ENCODE results near the gene MMP19.

The MMP19 gene

DNA sequence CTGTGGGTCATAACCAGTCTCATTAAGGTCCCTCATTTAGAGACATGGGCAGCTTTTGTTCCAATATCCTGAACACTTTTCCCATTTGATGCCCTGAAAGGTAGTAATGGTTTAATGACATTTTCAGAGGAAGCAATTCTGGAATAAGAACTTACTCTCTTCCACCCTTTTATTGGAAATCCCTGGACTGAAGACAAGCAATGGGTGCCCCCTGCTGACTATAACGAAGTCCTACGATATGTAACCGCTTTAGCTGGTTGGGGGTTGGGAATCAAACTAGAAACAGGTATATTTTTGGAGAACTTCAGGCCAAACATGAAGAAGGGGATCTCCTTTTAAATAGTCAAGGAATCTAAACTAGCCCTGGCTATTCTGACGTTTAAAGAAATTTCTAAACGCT lies 45.7 kb downstream of the MMP19 start:
- TF ChIP-seq, protein P1, sequence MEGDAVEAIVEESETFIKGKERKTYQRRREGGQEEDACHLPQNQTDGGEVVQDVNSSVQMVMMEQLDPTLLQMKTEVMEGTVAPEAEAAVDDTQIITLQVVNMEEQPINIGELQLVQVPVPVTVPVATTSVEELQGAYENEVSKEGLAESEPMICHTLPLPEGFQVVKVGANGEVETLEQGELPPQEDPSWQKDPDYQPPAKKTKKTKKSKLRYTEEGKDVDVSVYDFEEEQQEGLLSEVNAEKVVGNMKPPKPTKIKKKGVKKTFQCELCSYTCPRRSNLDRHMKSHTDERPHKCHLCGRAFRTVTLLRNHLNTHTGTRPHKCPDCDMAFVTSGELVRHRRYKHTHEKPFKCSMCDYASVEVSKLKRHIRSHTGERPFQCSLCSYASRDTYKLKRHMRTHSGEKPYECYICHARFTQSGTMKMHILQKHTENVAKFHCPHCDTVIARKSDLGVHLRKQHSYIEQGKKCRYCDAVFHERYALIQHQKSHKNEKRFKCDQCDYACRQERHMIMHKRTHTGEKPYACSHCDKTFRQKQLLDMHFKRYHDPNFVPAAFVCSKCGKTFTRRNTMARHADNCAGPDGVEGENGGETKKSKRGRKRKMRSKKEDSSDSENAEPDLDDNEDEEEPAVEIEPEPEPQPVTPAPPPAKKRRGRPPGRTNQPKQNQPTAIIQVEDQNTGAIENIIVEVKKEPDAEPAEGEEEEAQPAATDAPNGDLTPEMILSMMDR (IDR thresholded peaks at IDR 0.05; ENCODE audit: low read depth, low read length, missing control alignments): peak; percentile 65
- in situ Hi-C loops (cut with HindIII; ENCODE audit: low sequenced_read_pairs): no loop called here
- peak; percentile 37 for DNase-seq (ENCODE audit: low read depth)
- no peak overlapping the region for H3K4me3 ChIP-seq (ENCODE audit: low read depth, low read length)

DNA sequence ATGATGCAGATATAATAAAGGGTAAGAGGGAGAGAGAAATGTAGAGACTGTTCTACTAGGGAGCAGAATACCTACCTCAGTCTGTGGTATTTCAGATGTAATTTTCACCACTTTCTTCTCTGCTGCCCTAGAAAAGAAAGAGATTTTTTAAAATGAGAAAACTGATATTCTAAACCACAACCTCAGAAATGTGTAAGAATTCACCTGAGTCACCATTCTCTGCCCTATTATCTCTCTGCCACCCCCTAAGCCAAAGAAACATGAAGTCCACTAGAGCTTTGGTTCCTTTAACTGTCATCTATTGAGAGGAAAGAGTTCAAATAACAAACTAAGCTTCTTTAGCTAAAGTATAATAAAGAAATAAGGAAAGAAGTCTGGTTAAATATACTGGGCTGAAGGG lies 46.8 kb downstream of the MMP19 start:
- H3K4me3 ChIP-seq (ENCODE audit: low read depth, low read length): no peak overlapping the region
- TF ChIP-seq, protein P1 (IDR thresholded peaks at IDR 0.05; ENCODE audit: low read depth, low read length, missing control alignments): no peak
- in situ Hi-C loops (cut with HindIII; ENCODE audit: low sequenced_read_pairs): no loop called here
- no peak for DNase-seq (ENCODE audit: low read depth)

DNA sequence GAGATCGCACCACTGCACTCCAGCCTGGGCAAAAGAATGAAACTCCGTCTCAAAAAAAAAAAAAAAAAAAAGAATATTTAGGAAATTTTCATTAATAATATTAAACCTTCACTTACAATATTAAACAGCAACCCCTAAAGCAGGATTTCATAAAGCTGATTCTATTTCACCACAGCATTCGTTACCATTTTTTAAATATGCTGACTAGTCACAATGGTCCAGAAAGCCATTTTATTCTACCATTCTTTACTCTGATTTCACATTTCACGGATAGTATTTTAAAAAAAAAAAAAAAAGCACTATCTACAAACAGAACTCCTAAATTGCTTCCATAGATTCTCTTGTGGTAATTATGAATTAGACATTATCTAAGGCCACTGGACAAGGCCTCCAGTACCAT lies 52.8 kb downstream of the MMP19 start:
- TF ChIP-seq, protein P1 (IDR thresholded peaks at IDR 0.05; ENCODE audit: low read depth, low read length, missing control alignments): no peak
- H3K4me3 ChIP-seq (ENCODE audit: low read depth, low read length): no peak overlapping the region
- DNase-seq (ENCODE audit: low read depth): no peak
- in situ Hi-C loops (cut with HindIII; ENCODE audit: low sequenced_read_pairs): no loop called here

DNA sequence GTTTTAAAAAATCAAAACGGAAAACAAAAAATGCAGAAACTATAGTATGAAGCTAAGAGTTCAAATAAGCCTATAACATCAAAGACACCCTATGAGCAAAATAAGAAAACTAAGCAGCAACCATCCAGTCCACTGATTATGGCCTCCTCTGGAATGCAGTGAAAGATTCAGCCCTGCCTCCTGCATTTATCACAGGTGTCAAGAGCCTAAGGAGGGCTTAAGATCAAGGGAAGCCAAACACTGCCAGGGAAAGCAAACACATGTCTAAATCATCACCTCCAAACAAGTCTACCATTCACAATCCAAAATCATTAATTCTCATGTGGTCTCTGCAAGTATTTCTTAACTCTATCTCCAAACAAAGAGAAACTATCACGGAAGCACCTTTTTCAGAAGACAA lies 53.6 kb downstream of the MMP19 start:
- in situ Hi-C loops (cut with HindIII; ENCODE audit: low sequenced_read_pairs): no loop called here
- DNase-seq (ENCODE audit: low read depth): no peak
- H3K4me3 ChIP-seq (ENCODE audit: low read depth, low read length): no peak overlapping the region
- TF ChIP-seq, protein P1 (IDR thresholded peaks at IDR 0.05; ENCODE audit: low read depth, low read length, missing control alignments): no peak

DNA sequence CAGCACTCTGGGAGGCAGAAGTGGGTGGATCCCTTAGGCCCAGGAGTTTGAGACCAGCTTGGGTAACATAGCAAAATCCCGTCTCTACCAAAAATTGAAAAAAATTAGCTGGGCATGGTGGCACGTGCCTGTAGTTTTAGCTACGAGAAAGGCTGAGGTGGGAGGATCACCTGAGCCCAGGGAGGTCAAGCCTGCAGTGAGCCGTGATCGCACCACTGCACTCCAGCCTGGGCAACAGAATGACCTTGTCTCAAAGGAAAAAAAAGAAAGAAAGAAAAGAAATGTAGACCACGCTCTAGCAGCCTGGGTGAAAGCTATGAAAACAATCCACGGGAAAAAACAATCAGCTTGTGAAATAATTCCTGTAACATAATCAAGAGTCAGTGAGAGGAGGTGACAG lies 54.2 kb downstream of the MMP19 start:
- in situ Hi-C loops (cut with HindIII; ENCODE audit: low sequenced_read_pairs): no loop called here
- TF ChIP-seq, protein P1 (IDR thresholded peaks at IDR 0.05; ENCODE audit: low read depth, low read length, missing control alignments): no peak
- no peak overlapping the region for H3K4me3 ChIP-seq (ENCODE audit: low read depth, low read length)
- no peak for DNase-seq (ENCODE audit: low read depth)
